Stromal cell of bone marrow (primary cell): Measurements from ENCODE around the gene FHIT.

ENCODE experiments used
- DNase-seq: peaks from one replicate; pipeline ENCODE4 v3.0.0-alpha.2; 2012; ENCODE audit warnings: low read depth

FHIT gene

DNA sequence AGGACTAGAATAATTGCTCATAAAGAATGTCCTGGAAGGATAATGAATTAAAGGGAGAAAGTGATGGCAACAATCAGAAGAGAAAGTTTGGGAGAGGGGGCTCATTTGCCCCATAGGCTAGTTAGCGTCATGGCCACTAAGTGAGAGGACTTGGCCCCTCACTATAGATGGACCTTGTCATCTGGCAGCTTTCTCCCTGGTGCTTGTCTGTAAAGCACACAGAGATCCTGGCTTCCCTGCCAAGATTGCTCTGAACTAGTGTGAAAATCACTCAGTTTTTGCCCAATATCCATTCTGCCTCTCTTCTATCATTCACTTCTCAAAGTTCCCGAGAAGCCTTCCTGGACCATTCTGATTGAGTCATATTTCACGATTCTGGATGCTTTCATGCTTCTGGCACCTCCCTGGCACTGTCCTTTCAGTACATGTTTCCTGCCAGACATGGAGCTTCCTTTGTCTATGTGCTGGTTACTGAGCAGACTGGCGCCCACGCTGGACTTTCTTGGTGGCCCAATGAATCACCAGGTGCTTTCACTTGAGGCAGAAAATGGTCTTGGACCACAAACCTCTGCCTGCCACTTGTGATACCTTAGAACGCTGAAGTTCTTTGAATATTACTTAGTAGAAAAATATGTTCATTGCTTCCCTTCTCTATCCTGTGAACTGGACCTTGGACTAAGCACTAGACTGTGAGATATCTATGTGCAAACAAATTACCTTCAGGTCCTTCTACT lies 1491.8 kb downstream of the FHIT start:
- DNase-seq = no peak

DNA sequence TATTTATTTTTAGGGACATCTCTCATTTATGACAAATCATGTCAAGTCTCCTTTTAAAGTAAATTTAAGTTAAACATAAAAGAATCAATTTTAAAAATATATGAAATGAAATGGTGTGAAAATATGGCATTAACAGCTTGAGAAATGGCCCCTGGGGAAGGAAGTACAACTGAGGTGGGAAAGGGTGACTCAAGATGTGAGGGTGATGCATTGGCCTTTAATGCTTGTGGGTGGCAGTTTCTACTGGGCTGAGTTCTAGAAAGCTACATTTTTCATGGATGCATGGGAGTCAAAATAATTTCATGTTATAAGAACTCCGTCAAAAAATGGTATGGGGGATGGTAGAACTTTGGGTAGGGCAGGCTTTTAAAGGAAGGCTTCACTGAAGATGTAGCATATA lies 1492.6 kb downstream of the FHIT start:
- no peak for DNase-seq

DNA sequence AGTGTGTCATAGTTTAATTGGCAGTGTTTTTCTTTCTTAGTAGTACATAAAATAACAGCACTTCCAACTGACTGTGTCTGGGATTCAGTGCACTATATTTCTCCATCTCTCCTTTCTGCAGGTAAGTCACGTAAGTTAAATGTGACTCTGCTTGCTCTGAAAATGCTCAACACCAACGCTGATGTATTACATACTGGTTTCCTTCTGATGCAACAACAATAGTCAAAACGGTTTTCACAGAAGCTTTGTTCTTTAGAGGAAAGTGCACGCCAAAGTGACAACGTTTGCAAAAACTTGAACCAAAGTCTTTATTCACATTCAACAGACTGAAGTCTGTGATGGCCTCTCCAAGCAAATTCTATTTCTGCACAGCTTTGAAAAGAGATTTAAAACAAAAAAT lies 1494.3 kb downstream of the FHIT start:
- no peak for DNase-seq

DNA sequence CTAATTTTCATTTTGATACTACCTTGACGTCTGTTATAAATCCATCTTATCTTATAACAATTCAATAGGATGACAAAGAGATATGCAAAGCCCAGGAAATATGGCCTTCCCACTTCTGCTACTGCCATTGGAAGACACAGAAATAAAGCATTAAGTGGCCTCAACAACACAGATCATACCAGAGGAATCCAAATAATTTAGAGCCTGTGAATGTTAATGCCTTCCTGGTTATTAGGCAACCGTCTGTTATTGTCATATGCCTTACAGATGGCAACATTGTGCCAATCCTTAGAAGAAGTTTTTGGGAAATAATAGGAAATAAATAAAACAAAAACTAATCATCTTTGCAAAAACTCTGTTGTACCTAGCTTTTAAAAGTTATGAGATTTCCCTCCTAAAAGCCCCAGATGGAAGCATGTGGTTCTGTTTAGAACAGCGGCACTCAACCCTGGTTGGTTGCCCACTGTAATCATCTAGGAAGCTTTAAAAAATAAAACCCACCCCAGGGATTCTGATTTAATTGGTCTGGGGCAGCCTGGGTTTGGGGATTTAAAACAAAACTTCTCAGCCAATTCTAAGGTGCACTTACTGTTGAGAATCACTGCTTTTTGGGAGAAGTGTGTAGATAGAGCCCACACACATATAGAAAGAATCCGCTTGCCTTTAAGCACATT lies 1496.7 kb downstream of the FHIT start:
- no peak for DNase-seq

DNA sequence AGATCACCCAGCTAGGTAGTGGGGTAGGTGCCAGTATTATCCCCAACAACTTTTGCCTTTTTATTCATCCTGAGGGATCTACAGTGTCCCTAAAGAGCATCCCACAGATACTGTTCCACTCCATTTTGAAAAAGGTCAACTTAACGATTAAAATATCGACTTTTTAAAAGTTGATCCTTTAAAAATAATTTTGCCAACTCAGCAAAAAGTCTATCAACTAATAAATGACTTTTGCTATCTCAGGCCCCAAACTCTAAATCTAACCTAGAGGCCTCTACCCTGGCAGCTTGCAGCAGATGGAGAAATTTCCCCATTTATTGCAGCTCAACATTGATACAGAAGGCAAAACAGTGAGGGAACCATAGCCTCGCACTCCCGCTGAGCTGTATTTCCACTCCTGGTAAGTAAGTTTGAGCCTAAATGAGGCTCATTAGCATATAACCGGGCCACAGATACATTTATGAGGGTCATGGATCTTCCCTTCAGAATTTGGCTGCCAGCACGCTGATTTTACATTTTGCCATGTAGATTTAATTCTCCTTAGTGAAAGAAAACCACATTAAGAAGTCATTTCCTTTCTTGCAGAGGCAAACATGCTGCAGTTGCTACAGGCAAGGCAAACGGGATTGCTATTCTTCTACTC lies 1497.3 kb downstream of the FHIT start:
- no peak for DNase-seq

DNA sequence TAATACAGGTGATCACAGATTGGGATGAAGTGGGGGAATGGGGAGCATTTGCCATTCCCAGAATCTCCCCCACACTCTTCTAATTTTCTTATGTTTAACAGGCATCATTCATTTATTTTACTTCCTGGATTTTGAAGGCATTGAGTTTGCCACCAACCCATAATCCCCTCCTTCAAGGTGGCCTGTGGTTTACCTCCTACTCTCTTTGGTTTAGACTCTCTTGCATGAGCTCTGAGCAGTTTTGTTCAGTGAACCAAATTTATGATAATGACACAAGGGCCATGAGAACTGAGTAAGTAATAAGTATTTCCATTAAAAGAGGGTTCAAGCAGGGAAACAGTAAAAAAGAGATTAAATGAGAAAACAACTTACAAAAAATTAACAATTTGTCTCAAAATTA lies 1498.3 kb downstream of the FHIT start:
- DNase-seq = no peak

DNA sequence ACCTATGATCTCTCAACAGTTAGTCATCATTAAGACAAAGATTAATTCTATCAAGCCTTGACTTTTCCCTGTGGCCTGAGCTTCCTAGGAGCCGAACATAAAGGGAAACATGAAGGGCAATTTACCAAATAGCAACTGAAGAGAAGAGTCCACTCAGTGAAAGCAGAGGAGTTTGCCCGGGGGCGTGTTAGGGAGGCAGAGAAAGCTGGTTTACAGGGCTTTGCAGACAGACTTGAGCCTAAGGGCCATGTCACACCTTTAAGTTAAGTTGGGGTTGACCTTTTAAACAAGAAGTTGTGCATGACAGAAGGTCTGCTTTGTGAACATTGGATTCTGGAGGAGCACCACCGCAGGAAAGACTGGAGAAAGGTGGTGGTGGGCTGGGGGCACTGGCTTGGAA lies 1499.6 kb downstream of the FHIT start:
- no peak for DNase-seq

DNA sequence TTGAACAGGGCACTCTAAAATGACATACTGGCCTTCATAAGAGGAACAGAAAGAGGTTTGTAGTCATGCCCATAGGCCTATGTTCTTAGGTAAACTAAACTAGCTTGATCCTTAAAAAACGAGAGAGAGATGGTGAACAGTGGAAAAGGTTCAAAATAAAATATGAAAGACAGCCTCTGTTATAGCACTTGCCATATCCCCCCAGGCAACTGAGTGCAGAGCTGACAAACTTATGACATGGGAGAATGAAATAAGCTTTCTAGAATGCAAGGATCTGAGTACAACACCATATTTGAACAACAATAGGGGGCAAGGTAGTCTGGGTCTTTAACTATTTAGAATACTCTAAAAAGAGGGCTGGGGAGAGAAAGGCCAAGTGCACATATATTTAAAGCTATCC lies 1500.9 kb downstream of the FHIT start:
- no peak for DNase-seq

DNA sequence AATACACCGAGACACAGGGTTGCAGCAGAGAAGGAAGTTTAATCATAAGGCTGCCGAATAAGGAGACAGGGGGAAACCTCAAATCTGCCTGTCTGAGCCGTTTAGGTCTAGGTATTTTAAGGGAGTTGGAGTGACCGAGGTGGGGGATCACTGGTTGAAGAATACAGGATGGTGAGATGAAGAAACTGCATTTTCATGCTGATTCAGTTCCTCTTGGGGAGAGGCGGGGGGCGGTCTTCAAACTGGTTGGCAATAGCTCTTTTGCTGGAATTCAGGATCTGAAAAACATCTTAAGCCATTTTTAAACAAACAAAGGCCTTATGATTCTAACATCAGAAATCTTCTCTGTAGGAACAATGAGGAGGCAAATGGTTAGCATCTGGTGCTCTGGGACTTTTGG lies 1502.0 kb downstream of the FHIT start:
- DNase-seq = no peak

DNA sequence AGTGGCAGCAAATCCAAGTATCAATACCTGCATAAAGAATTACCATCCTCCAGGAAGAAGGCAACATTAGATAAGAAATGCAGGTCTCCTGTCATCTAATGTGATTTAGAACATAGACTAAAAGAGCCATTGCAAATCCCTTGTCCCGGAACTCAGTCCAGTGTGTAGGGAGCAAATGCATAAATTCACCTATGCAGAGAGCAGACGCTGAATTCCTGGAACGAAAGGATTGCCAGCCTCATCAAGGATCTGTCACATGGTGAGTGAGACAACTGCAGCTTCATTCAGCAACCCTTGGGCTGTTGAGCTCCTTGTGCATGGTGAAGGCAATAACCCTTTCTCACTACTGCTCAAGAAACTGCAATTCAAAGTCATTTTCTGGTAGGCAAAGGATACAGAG lies 1504.7 kb downstream of the FHIT start:
- no peak for DNase-seq

DNA sequence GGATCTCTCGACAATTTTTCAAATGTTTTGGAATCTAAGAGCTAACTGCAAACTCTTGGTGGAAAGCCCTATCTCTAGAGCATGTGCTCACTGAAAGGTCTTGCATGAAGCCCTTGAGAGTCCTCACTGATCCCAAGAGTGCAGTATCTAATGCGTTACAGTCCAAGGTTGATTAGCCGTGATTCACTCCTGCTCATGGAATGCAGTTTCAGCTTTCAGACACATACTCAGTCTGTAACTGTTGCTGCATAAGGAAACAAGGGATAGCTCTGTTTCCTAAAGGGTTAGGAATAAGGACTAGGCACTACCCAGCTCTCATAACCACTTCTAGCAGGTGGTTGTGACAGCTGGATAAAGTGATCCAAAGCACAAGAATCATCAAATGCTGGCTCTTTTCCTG lies 1514.0 kb downstream of the FHIT start:
- no peak for DNase-seq

DNA sequence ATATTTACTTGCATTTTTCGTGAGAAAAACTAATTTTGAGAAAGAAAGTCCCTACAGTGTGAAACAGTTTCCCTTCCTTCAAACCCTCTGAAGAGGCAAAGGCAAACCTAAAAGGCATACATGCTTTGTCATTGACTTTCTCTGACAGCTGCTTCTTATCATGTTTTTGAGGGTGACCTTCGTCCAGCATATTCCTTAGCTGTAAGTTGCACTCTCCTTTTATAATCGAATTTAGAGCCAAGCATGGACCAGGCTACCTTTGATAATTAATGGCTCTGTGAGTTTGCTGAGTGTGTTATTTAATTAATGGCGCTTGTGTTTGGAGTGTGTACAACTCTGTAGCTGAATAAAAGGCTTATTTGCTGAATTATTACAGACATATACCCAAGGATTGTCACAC lies 1517.2 kb downstream of the FHIT start:
- no peak for DNase-seq

DNA sequence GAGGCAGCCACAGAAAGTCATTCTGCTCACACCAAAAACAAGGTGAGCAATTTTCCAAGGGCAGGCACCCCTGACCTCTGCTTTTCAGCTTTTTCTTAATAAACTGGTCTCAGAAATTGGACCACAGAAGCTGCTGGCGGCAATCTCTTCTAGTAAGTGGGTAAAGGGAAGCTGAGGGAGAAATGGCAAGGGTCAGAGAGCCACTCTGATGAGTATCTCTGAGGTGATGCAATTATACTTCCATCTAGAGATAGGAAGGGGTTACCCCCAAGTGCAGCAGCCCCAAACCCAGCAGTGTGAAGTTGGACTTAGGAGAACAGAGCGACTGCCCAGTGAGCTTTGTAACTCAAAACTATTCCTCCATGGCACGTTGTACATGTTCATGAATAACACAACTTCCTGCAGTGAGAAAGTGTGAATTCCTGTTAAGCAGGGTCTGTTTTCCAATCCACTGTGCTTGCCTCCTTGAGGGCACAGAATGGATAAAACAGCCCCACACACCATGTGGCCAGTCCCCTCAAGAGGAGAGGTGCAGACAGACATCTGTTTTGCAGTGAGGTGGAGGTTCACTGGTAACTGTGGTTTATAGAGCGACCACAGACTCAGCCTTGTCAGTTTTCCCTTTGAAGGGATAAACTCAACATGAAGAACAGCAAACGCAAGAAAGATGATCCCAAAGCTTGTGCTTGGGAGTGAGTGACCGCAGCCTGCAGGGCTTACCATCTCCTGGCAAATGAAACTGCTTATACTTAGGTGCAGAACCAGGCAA lies 1518.0 kb downstream of the FHIT start:
- no peak for DNase-seq

DNA sequence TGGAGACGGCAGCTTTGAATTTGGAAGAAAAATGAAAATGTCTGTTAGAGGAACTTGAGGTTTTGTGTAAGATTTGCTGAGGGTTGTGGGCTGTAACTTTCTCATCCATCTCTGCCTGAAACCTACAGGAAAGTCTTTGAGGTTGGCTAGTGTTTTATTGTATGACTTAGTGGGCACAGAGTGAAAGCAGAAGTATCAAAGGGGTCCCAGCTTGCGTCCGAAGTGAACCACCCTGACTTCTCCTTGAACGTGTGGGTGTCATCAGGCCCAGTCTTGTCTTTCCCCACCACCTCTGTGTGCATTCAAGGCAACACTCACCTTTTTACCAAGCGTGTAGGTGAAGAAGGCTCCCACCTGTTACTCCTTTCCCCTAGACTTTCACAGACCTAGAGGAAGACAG lies 1519.3 kb downstream of the FHIT start:
- no peak for DNase-seq

DNA sequence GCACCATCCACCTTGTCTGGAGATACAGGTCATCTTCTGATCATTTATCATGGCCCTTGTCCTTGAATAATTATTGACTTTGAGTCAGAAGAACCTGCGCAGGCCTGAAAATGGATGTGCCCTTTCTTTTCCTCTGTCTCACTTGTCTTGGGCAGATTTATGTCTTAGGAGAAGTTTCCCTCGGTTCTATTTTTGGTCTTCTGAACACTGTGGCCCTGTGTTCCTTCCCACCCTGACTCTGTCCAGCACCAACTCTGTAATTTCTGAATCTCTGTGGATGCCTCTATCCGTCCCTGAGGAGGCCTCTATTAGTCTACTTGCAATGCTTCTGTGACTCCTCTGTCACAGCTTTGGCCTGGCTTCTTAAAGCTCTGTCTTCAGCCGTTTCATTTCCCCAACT lies 1520.7 kb downstream of the FHIT start:
- no peak for DNase-seq

DNA sequence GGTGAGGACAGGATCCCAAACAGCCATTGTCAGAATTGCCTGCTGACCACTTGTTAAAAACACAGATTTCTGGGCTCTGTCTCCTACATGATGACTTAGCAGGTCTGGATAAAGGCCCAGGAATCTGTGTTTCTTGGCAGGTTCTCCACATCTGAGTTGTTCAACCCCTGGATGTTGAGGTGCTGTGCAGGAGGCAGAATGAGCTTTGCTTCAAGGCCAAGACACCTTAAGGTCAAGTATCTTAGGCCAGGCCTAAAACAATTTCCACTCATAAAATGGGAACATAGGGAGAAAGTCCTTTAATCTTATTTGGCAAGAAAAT lies 1522.7 kb downstream of the FHIT start:
- no peak for DNase-seq

DNA sequence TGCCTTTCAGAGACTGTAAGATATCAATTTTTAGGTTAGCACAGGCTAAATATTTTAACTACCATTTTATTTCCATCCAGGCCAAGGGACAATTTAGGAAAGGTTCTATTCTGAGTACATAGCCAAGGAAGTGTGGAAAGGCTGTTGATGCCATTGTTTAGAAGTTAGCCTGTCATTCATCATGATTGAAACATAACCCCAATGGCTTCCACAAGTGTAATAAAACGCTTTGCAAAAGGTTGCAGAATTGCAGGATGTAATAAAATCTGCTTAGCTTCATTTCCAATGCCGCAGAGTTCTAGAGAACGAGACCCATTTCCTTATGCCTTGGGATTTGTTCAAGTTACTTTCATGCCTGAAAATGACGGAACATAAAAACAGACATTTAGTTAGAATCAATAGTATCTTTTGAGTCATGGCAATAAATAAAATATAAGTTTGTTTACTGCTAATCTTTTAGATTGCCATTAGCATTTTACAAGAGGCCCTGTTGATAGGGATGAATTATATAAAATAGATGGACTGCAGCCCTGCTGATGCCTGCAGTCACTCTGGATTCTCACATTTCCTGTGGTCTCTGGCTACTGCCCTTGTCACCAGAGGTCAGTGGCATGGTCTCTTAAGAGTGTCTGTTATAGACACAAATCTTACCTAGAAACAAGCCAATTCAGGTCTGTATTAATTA lies 1523.2 kb downstream of the FHIT start:
- no peak for DNase-seq

DNA sequence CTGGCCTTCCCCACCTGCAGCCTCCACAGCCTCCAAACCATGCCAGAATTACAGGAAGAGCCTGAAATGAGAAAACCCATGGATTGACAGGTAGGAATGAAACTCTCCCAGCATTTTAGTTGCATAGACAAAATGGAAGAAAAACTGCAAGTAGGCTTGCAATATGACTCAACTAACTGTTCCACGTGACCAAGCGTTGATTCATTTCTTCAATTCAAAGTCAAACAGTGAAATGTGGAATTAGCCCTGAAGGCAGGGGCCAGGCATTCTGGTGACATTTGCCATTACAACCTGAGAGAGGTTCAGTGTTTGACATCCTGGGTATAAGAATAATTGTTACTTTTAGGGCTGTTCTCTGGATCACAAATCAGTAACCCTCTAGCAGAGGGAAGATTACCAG lies 1525.0 kb downstream of the FHIT start:
- DNase-seq = no peak

DNA sequence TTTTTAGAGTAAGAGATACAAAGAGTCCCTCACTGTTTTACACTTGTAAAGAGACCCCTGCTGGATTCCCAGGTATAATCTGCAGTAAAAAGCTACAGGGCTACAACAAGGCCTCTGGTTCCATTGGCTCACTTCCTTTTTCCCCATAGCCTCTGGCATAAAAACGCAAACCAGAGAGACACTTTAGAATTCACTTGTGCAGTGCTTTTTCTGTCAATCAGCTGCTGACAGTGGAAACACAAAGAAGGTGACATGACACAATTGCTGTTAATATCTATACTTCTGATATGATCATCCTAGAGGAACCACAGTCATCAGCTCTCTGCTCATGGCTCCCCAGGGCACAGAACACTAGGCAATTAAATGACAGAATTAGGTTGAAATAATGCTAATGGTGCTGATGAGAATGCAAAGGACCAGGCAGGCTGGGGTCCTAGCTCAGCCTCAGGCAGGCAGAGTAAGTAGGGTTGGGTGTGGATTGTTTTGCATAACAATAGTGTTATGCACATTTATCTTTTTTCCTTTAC lies 1533.5 kb downstream of the FHIT start:
- DNase-seq = no peak

DNA sequence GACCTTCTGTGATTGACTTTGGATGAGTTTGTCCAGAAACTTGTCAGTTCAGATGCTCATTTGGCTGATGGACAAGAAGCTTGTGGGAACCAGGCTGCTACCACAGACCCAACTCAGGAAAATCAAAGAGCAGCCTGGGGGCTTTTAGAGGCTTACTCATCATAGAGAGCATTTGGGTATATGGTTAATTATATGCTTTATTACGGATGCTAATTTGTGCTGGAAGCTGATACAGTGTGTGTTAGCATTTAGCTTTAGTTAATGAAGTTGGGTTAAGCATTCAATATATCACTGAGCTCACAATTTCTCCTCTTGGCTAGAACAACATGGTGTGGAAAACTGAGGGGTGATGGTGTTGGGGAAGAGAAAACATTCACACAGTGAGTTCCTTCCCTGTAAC lies 1537.2 kb downstream of the FHIT start:
- DNase-seq = no peak

DNA sequence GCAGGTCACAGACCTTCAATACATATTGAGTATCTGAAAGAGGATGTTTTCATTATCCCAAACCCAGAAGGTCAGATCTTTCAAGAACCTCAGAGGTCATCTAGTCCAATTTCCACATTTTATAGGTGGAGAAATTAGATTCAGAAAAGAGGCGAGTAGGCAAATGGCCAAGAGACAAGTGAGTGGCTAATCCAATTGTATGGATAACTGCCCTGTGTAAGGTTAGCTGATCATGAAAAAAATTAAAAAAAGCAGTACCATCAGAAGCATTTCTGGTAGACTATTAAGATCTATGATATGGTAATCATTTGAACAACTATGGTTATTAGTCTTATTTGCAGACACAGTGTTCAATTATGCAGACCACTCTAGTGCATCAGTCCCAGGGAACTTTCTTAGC lies 1540.7 kb downstream of the FHIT start:
- no peak for DNase-seq
